Vagina (tissue), 2 donors: ENCODE measurements around the gene TLN1.

Experiments used
- CTCF ChIP-seq, 3 experiments: fragments of 450-650 bp in 2 of 3; fragments of 200-600 bp in 1 of 3; sonication (generic) in 1 of 3; IDR thresholded peaks; one replicate each; pipeline ENCODE4 v1.5.1; 2017 to 2019; ENCODE audit warnings: antibody characterized with exemption in 3 of 3, mild to moderate bottlenecking in 2 of 3, moderate library complexity in 2 of 3
- POLR2A ChIP-seq, 2 donors: fragments of 450-650 bp; IDR thresholded peaks; one replicate each; pipeline ENCODE4 v1.6.1; 2017; ENCODE audit warnings: antibody characterized with exemption in 2 of 2, mild to moderate bottlenecking in 2 of 2, moderate library complexity in 2 of 2
- POLR2AphosphoS5 ChIP-seq, 2 donors: sonication (generic); formaldehyde crosslinking; IDR thresholded peaks; one replicate each; pipeline ENCODE4 v1.9.0; 2017; ENCODE audit warnings: antibody characterized with exemption in 2 of 2, mild to moderate bottlenecking in 2 of 2, low read depth in 1 of 2; ENCODE audit not compliant: insufficient read depth in 1 of 2

- TF ChIP-seq POLR2AphosphoS5 (IDR thresholded peaks at IDR 0.05; ENCODE audit: insufficient read depth in 1 of 2, low read depth in 1 of 2) (no peak), CTCF (IDR thresholded peaks at IDR 0.05) (no peak), POLR2A (IDR thresholded peaks at IDR 0.05) (no peak)
Observed at GRCh38 chr9:35767458-35767857, 35.5 kb upstream of the TLN1 start.
